ENCODE measurements around the gene MARVELD3. TPM values are rescaled to one million over a fixed set of nuclear protein-coding genes. Genes with fewer than 3 reads are reported as not detected.

Gene MARVELD3
- total RNA-seq, 3 donors from 2014 or later: 46.9 to 108 (median 85.8) TPM

- no peak for TF ChIP-seq CTCF (IDR thresholded peaks at IDR 0.05)
- no peaks in the 10 kb centered on the region for H3K9me3 ChIP-seq
- no peak for DNase-seq
- no peak overlapping the region for H3K4me3 ChIP-seq
- intact Hi-C loops (cut with DNase I, micrococcal nuclease): no loop called here
- no peak for ATAC-seq
- no peaks in the 10 kb centered on the region for H3K4me1 ChIP-seq (ENCODE audit: low read depth)
- H3K36me3 ChIP-seq (ENCODE audit: low read depth): no peaks in the 10 kb centered on the region
Measured at GRCh38 chr16:71637398-71637797, 11.4 kb downstream of the MARVELD3 start.

- intact Hi-C loops (cut with DNase I, micrococcal nuclease): loop anchor here in 1 of 2 donors (5.0 kb wide), 1 partner anchor 102 kb away; no protein-coding TSS in a partner anchor
- H3K36me3 ChIP-seq (ENCODE audit: low read depth): no peaks in the 10 kb centered on the region
- peak in 1 of 3 donors; percentile 51 for DNase-seq
- no peak overlapping the region for H3K4me3 ChIP-seq
- no peaks in the 10 kb centered on the region for H3K9me3 ChIP-seq
- no peaks in the 10 kb centered on the region for H3K4me1 ChIP-seq (ENCODE audit: low read depth)
- peak; percentile 13 for TF ChIP-seq CTCF (IDR thresholded peaks at IDR 0.05)
- peak; percentile 89 for ATAC-seq
Measured at GRCh38 chr16:71645450-71645849, 19.5 kb downstream of the MARVELD3 start.

- no peaks in the 10 kb centered on the region for H3K36me3 ChIP-seq (ENCODE audit: low read depth)
- no peak for TF ChIP-seq CTCF (IDR thresholded peaks at IDR 0.05)
- no peak overlapping the region for H3K4me3 ChIP-seq
- ATAC-seq (no peak), DNase-seq (no peak)
- intact Hi-C loops (cut with DNase I, micrococcal nuclease): loop anchor here in 1 of 2 donors (5.0 kb wide), 1 partner anchor 100 kb away; no protein-coding TSS in a partner anchor
- H3K9me3 ChIP-seq: no peaks in the 10 kb centered on the region
- H3K4me1 ChIP-seq (ENCODE audit: low read depth): no peaks in the 10 kb centered on the region
Measured at GRCh38 chr16:71647391-71647790, 21.4 kb downstream of the MARVELD3 start.

GRCh38 chr16:71648162-71648561, 22.2 kb downstream of the MARVELD3 start:
- Histone ChIP-seq H3K36me3 (ENCODE audit: low read depth) (no peaks in the 10 kb centered on the region), H3K9me3 (no peaks in the 10 kb centered on the region), H3K4me3 (no peak overlapping the region), H3K4me1 (ENCODE audit: low read depth) (no peaks in the 10 kb centered on the region)
- no peak for TF ChIP-seq CTCF (IDR thresholded peaks at IDR 0.05)
- DNase-seq (no peak), ATAC-seq (no peak)
- intact Hi-C loops (cut with DNase I, micrococcal nuclease): loop anchor here in 1 of 2 donors (5.0 kb wide), 1 partner anchor 99 kb away; no protein-coding TSS in a partner anchor

GRCh38 chr16:71648921-71649320, 22.9 kb downstream of the MARVELD3 start:
- no peak for TF ChIP-seq CTCF (IDR thresholded peaks at IDR 0.05)
- DNase-seq (no peak), ATAC-seq (peak; percentile 54)
- intact Hi-C loops (cut with DNase I, micrococcal nuclease): loop anchor here in 1 of 2 donors (5.0 kb wide), 1 partner anchor 98 kb away; no protein-coding TSS in a partner anchor
- Histone ChIP-seq H3K4me1 (ENCODE audit: low read depth) (no peaks in the 10 kb centered on the region), H3K9me3 (no peaks in the 10 kb centered on the region), H3K36me3 (ENCODE audit: low read depth) (no peaks in the 10 kb centered on the region), H3K4me3 (no peak overlapping the region)

- H3K4me3 ChIP-seq: no peak overlapping the region
- no peaks in the 10 kb centered on the region for H3K36me3 ChIP-seq (ENCODE audit: low read depth)
- intact Hi-C loops (cut with DNase I, micrococcal nuclease): loop anchor here in 1 of 2 donors (5.0 kb wide), 1 partner anchor 98 kb away; no protein-coding TSS in a partner anchor
- H3K4me1 ChIP-seq (ENCODE audit: low read depth): no peaks in the 10 kb centered on the region
- no peak for TF ChIP-seq CTCF (IDR thresholded peaks at IDR 0.05)
- ATAC-seq (no peak), DNase-seq (no peak)
- H3K9me3 ChIP-seq: no peaks in the 10 kb centered on the region
Measured at GRCh38 chr16:71649704-71650103, 23.7 kb downstream of the MARVELD3 start.
